Small intestine (tissue), 7 donors: ENCODE results near the gene CLPTM1. TPM values are rescaled to one million over a fixed set of nuclear protein-coding genes. Genes with fewer than 3 reads are reported as not detected.
"Not testable (repeated sequence)": the region's sequence is repeated elsewhere in the genome, so short reads cannot be mapped to it uniquely, and the experiment has no call there.

Experiments
- DNase-seq, 2 donors: peaks; one replicate each; pipeline versions ENCODE4 v3.0.0 to v3.0.0-alpha.2; 2013
- FAIRE-seq: peaks from 2 replicates; lab custom pipeline; 2012; peaks lifted over from hg19 to GRCh38; lab: Jason Lieb, UNC
- H3K27ac ChIP-seq, 3 donors: one replicate each; pipeline ENCODE4 v1.5.1; 2013; ENCODE audit warnings: low read length in 2 of 3, mild to moderate bottlenecking in 2 of 3, control low read depth in 1 of 3, inconsistent platforms in 1 of 3, low read depth in 1 of 3, moderate library complexity in 1 of 3
- H3K27me3 ChIP-seq, 3 donors: one replicate each; pipeline ENCODE4 v1.6.1; 2013; ENCODE audit warnings: low read length in 3 of 3, inconsistent platforms in 1 of 3; ENCODE audit not compliant: control insufficient read depth in 3 of 3, insufficient read depth in 3 of 3
- H3K36me3 ChIP-seq, 3 donors: one replicate each; pipeline ENCODE4 v1.6.1; 2013; ENCODE audit warnings: low read length in 3 of 3, inconsistent platforms in 1 of 3, low read depth in 1 of 3, mild to moderate bottlenecking in 1 of 3, moderate library complexity in 1 of 3; ENCODE audit not compliant: control insufficient read depth in 3 of 3, insufficient read depth in 2 of 3
- H3K4me1 ChIP-seq, 3 donors: one replicate each; pipeline ENCODE4 v1.6.1; 2013; ENCODE audit warnings: low read length in 2 of 3, inconsistent platforms in 1 of 3, low read depth in 1 of 3, mild to moderate bottlenecking in 1 of 3, moderate library complexity in 1 of 3; ENCODE audit not compliant: control insufficient read depth in 3 of 3, insufficient read depth in 2 of 3
- H3K4me3 ChIP-seq, 3 donors: one replicate each; pipeline ENCODE4 v1.5.1; 2013; ENCODE audit warnings: low read length in 3 of 3, control low read depth in 1 of 3, inconsistent platforms in 1 of 3, low read depth in 1 of 3, mild to moderate bottlenecking in 1 of 3, moderate library complexity in 1 of 3
- H3K9me3 ChIP-seq, 2 donors: one replicate each; pipeline ENCODE4 v1.6.1; 2013; ENCODE audit warnings: low read depth in 1 of 2, low read length in 1 of 2; ENCODE audit not compliant: control insufficient read depth in 2 of 2, insufficient read depth in 1 of 2
- WGBS, 3 donors: extraction: QIAGEN DNeasy Blood & Tissue Kit; methylation state at CpG; one replicate each; pipeline ENCODE4 v1.1.7; 2013; 5-methylcytosine and 5-hydroxymethylcytosine counted together
- polyA plus RNA-seq, 4 donors: library from polyadenylated mRNA; stranded (reverse) in 3 of 4; unstranded in 1 of 4; fragments of 200-250 nt in 3 of 4; fragments of 120-200 nt in 1 of 4; gene quantifications; one replicate each; pipeline versions ENCODE4 v1.2.1 to v1.2.3, GENCODE V29; 2013
- donor health status: healthy with polysubstance abuse.
- donor health status: control.
- donor health status: control.
- donor health status: Bipolar disorder and iron deficiency.
- donor health status: healthy.

The CLPTM1 gene
- polyA plus RNA-seq, 4 donors = 63.0 to 101 (median 80.9) TPM

DNA sequence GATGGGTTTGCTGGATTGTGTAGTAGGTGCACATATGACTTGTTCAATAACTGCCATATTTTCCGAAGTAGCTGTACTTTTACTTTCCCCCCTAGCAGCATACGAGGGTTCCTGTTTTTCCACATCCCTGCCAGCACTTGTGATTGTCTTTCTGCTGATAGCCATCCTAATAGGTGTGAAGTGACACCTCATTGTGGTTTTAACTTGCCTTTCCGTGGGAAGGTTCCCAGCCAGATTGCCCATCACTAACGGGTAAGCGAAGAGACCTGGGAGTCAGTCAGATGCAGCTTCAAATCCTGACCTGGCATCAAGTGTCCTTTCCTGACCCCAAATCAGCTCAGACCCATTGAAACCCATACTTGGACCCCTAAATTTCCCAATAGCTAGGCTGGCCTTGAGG is 4.5 kb downstream of the CLPTM1 start:
- Histone ChIP-seq H3K9me3 (no peaks in the 10 kb centered on the region), H3K27ac (no peak overlapping the region), H3K4me3 (no peak overlapping the region), H3K36me3 (peaks cover 5 to 52% (median 8%) of the 10 kb centered on the region in 3 donors), H3K27me3 (no peaks in the 10 kb centered on the region), H3K4me1 (peaks cover 6 to 15% (median 7%) of the 10 kb centered on the region in 3 donors)
- no peak for FAIRE-seq
- WGBS, 3 donors = 80 to 88% (median 84%) methylated on average over 5 of the region's 5 CpGs
- no peak for DNase-seq

DNA sequence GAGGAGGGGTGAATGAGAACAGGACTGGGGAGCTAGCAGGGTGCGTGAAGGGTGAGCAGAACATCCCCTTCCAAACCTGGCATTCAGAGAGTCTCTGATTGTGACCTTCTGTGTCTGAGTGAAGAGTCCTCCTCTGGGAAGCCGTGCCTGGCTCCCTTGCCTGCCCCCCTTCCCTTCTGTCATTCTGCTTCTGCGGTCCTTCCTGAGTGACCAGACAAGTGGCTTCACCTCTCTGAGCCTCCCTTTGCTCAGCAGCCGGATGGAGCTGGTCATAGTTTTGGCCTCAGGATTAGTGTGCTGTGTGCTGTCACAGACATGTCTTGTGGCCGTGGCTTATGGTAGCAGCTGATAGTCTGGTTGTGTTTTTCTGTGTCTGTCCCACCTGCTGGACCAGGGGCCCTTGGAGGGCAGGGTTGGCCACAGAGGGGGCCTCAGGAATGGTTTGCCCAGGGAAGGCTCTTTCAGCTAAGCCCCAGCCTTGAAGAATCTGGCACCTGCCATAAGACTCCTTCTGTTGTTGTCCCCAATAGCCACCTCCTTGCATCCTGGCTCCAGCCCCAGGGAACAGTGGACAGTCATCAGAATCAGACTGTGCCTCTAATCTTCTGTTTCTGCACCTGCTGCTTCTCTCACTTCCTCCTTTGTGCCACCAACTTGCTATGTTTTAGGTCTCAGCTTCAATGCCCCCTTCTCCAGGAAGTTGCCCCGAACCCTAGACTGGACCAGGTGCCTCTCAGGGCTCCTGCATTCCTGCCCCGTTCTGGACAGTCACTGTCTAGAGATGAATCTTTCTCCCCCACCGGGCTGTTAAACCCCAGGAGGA is 5.9 kb downstream of the CLPTM1 start:
- peak overlapping the region in 1 of 3 donors; percentile 37 for H3K27ac ChIP-seq
- DNase-seq (no peak), FAIRE-seq (no peak)
- H3K27me3 ChIP-seq = no peaks in the 10 kb centered on the region
- no peaks in the 10 kb centered on the region for H3K9me3 ChIP-seq
- 80 to 82% (median 81%) methylated on average over 8 of the region's 8 CpGs for WGBS, 3 donors
- H3K4me3 ChIP-seq = no peak overlapping the region
- peaks cover 5 to 62% (median 8%) of the 10 kb centered on the region in 3 donors for H3K36me3 ChIP-seq
- H3K4me1 ChIP-seq = peaks cover 5 to 12% (median 6%) of the 10 kb centered on the region in 3 donors

DNA sequence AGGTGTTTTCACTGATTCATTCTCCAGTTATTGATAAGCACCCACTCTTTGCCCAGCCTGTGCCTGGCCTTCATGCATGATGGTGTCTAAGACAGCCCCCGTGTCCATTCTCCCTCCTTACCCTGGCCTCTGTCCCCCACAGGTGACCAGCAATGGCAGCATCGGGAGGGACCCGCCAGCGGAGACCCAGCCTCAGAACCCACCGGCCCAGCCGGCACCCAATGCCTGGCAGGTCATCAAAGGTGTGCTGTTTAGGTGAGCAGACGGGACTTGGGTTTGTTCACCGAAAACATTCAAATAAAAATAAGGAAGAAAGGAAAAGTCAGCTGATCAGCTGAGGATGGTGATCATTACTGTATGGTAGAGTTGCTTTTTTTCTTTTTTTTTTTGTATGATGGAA is 6.6 kb downstream of the CLPTM1 start:
- Histone ChIP-seq H3K36me3 (peaks cover 5 to 67% (median 8%) of the 10 kb centered on the region in 3 donors), H3K4me3 (no peak overlapping the region), H3K9me3 (no peaks in the 10 kb centered on the region), H3K27me3 (no peaks in the 10 kb centered on the region), H3K4me1 (peaks cover 0 to 5% (median 4%) of the 10 kb centered on the region in 3 donors), H3K27ac (no peak overlapping the region)
- FAIRE-seq (no peak), DNase-seq (no peak)
- WGBS, 3 donors = 91 to 95% (median 93%) methylated on average over 8 of the region's 8 CpGs

DNA sequence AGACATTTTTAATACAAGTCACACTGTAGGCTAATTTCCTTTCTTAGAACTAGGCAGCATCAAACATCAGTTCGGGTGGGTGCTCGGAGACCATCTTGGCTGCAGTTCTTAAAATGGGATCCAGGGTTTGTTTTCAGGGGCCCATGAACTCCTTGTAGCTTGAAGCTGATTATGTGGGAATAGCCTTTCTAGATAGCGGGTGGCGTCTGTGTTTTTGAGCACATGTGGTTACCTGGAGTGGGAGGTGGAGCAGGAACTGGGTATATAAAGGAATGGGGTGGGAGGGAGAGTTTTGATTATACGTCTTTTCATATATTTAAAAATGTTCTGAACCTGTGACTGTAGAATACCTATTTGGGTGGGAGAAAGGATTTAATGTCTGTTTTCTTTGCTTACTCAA is 12.9 kb downstream of the CLPTM1 start:
- no peaks in the 10 kb centered on the region for H3K9me3 ChIP-seq
- no peaks in the 10 kb centered on the region for H3K27me3 ChIP-seq
- 93% methylated on average over 5 of the region's 5 CpGs for WGBS, 3 donors

DNA sequence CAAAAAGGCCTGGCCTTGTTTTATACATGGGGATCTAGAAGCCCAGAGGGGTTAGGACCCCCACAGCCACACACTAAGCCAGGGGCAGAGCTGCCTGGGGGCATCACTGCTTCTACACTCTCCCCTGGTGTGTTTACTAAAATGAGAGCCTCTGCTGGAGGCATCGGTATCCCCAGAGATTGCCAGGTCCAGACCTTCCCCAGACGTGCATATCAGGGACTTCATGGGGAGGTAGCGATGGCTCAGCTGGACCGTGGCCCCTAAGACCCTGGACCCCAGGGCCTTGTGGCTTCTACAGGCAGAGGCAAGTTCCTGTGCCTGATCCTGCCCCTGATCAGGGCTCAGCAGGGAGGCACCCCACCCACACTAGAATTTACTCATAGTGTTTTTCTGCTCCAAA is 13.5 kb downstream of the CLPTM1 start:
- H3K4me1 ChIP-seq = no peaks in the 10 kb centered on the region
- 86 to 94% (median 90%) methylated on average over 4 of the region's 4 CpGs for WGBS, 3 donors
- H3K27me3 ChIP-seq = no peaks in the 10 kb centered on the region
- peaks cover 6 to 71% (median 12%) of the 10 kb centered on the region in 3 donors for H3K36me3 ChIP-seq
- no peaks in the 10 kb centered on the region for H3K9me3 ChIP-seq
- no peak overlapping the region for H3K27ac ChIP-seq
- DNase-seq (no peak), FAIRE-seq (no peak)
- no peak overlapping the region for H3K4me3 ChIP-seq

More for the DNA sequence above, 12.9 kb downstream of the CLPTM1 start:
- Histone ChIP-seq H3K4me3 (no peak overlapping the region), H3K36me3 (peaks cover 6 to 70% (median 9%) of the 10 kb centered on the region in 3 donors), H3K4me1 (no peaks in the 10 kb centered on the region), H3K27ac (no peak overlapping the region)
- FAIRE-seq = no peak
- no peak for DNase-seq

DNA sequence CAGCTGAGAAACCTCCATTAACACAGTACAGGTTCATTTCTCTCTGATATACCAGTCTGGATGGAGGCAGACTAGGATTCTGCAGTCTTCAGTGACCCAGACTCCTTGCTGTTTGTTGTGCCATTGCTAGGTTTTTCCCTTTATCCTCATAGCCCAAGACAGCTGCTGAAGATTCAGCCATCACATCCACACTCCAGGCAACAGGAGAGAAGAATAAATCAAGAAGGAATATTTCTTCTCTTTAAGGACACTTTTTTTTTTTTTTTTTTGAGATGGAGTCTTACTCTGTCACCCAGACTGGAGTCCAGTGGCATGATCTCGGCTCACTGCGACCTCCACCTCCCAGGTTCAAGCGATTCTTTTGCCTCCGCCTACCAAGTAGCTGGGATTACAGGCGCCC is 14.3 kb downstream of the CLPTM1 start:
- Histone ChIP-seq H3K27me3 (no peaks in the 10 kb centered on the region), H3K4me3 (no peak overlapping the region), H3K36me3 (peaks cover 11 to 73% (median 12%) of the 10 kb centered on the region in 3 donors), H3K9me3 (no peaks in the 10 kb centered on the region), H3K4me1 (no peaks in the 10 kb centered on the region), H3K27ac (no peak overlapping the region)
- no peak for DNase-seq
- no peak for FAIRE-seq
- WGBS, 3 donors = 94 to 99% (median 98%) methylated on average over 5 of the region's 5 CpGs

DNA sequence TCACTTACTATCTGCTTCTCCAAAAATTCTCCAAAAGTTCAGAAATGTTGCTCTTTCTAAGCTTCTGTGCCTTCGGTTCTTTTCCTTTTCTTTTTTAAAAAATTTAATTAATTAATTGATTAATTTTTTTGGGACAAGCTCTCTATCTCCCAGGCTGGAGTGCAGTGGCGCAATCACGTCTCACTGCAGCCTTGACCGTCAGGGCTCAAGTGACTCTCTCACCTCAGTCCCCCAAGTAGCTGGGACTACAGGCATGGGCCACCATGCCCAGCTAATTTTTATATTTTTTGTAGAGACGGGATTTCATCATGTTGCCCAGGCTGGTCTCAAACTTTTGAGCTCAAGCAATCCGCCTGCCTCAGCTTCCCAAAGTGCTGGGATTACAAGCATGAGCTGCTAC is 16.3 kb downstream of the CLPTM1 start:
- not testable (repeated sequence) for H3K27me3 ChIP-seq, H3K9me3 ChIP-seq, H3K27ac ChIP-seq, H3K4me3 ChIP-seq, H3K4me1 ChIP-seq, DNase-seq, FAIRE-seq
- H3K36me3 ChIP-seq = peaks cover 15 to 77% (median 26%) of the 10 kb centered on the region in 3 donors
- 89 to 96% (median 93%) methylated on average over 6 of the region's 6 CpGs for WGBS, 3 donors

DNA sequence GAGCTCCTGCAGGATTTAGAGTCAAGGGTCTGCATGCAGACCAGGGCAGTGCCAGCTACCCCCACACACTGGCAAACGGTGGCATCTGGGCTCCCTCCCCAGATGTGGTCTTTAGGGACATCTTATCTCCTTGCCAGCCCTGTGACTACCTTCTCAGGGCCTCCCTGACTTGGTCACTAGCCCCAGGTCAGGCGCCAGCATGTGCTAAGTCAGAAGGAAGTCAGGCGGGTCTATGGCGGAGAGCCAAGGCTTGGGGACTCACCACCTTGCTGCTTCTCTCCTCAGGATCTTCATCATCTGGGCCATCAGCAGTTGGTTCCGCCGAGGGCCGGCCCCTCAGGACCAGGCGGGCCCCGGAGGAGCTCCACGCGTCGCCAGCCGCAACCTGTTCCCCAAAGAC is 17.6 kb downstream of the CLPTM1 start:
- Histone ChIP-seq H3K9me3 (no peaks in the 10 kb centered on the region), H3K4me3 (no peak overlapping the region), H3K27me3 (no peaks in the 10 kb centered on the region), H3K4me1 (no peaks in the 10 kb centered on the region), H3K27ac (no peak overlapping the region), H3K36me3 (peaks cover 19 to 80% (median 36%) of the 10 kb centered on the region in 3 donors)
- DNase-seq (no peak), FAIRE-seq (no peak)
- WGBS, 3 donors = 93 to 94% (median 94%) methylated on average over 13 of the region's 13 CpGs
